ENCODE measurements around the gene MYO1G. TPM values are rescaled to one million over a fixed set of nuclear protein-coding genes. Genes with fewer than 3 reads are reported as not detected.

MYO1G gene
- total and polyA plus RNA-seq, 12 donors = 0.06 to 12.8 (median 3.8) TPM

GRCh38 chr7:44984478-44984758 lies 5.6 kb upstream of the MYO1G start:
- Histone ChIP-seq H3K36me3 (replicated peaks in 1 of 2) (peaks cover 0 to 33% of the 10 kb centered on the region in 2 donors), H3K4me1 (replicated peaks in 1 of 2) (peaks cover 16 to 25% of the 10 kb centered on the region in 2 donors), H3K9me3 (replicated peaks in 1 of 3) (no peaks in the 10 kb centered on the region), H3K27ac (peak overlapping the region in 2 of 5 donors; percentile 7 to 24), H3K4me3 (no peak overlapping the region), H3K27me3 (no peaks in the 10 kb centered on the region)
- TF ChIP-seq POLR2A (IDR thresholded peaks at IDR 0.05) (no peak), CTCF (IDR thresholded peaks at IDR 0.05) (no peak)
- DNase-seq = no peak
- intact Hi-C loops (cut with DNase I) = no loop called here
- WGBS, 4 donors = 55 to 62% (median 60%) methylated on average over 2 to 3 of the region's 3 CpGs

GRCh38 chr7:44983742-44984477 lies 5.1 kb upstream of the MYO1G start:
- peak overlapping the region in 2 of 5 donors; percentile 7 to 24 for H3K27ac ChIP-seq
- H3K27me3 ChIP-seq = no peaks in the 10 kb centered on the region
- intact Hi-C loops (cut with DNase I) = no loop called here
- H3K4me3 ChIP-seq = no peak overlapping the region
- TF ChIP-seq CTCF (IDR thresholded peaks at IDR 0.05) (no peak), POLR2A (IDR thresholded peaks at IDR 0.05) (no peak)
- WGBS, 4 donors = 64 to 77% (median 72%) methylated on average over 5 to 6 of the region's 6 CpGs
- no peak for DNase-seq
- H3K4me1 ChIP-seq (replicated peaks in 1 of 2) = peaks cover 16 to 25% of the 10 kb centered on the region in 2 donors
- H3K9me3 ChIP-seq (replicated peaks in 1 of 3) = no peaks in the 10 kb centered on the region
- peaks cover 0 to 33% of the 10 kb centered on the region in 2 donors for H3K36me3 ChIP-seq (replicated peaks in 1 of 2)

DNA sequence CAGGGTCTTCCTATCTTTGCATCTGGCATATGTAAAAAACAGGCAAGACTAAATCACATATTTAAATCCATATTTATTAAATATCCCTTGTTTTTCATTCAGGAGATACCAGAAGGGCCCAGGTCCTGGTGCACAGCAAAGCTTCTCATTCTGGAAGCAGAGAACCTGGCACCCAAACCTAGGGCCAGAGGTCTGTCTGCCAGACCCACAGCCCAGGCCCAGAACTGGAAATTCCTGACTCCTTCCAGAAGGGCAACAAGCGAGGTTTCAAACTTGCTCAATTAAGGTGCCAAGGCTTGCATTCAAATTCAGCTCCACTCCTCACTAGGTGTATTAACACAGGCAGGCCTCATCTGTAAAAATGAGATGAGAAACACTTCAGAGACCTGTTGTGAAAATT lies 4.2 kb upstream of the MYO1G start:
- intact Hi-C loops (cut with DNase I) = no loop called here
- H3K27ac ChIP-seq = no peak overlapping the region
- WGBS, 4 donors = 86 to 100% (median 94%) methylated on average over 1 of the region's 1 CpG
- H3K36me3 ChIP-seq (replicated peaks in 1 of 2) = peaks cover 0 to 33% of the 10 kb centered on the region in 2 donors
- no peaks in the 10 kb centered on the region for H3K9me3 ChIP-seq (replicated peaks in 1 of 3)
- no peaks in the 10 kb centered on the region for H3K27me3 ChIP-seq
- peaks cover 16 to 24% of the 10 kb centered on the region in 2 donors for H3K4me1 ChIP-seq (replicated peaks in 1 of 2)
- no peak for DNase-seq
- no peak for TF ChIP-seq CTCF (IDR thresholded peaks at IDR 0.05)
- no peak for TF ChIP-seq POLR2A (IDR thresholded peaks at IDR 0.05)
- H3K4me3 ChIP-seq = no peak overlapping the region

GRCh38 chr7:44982535-44982923 lies 3.7 kb upstream of the MYO1G start:
- peaks cover 15 to 22% of the 10 kb centered on the region in 2 donors for H3K4me1 ChIP-seq (replicated peaks in 1 of 2)
- DNase-seq = no peak
- H3K9me3 ChIP-seq (replicated peaks in 1 of 3) = no peaks in the 10 kb centered on the region
- H3K27ac ChIP-seq = no peak overlapping the region
- no peaks in the 10 kb centered on the region for H3K27me3 ChIP-seq
- WGBS, 4 donors = 80 to 100% (median 90%) methylated on average over 1 of the region's 1 CpG
- intact Hi-C loops (cut with DNase I) = no loop called here
- H3K4me3 ChIP-seq = no peak overlapping the region
- H3K36me3 ChIP-seq (replicated peaks in 1 of 2) = peaks cover 0 to 33% of the 10 kb centered on the region in 2 donors
- no peak for TF ChIP-seq POLR2A (IDR thresholded peaks at IDR 0.05)
- no peak for TF ChIP-seq CTCF (IDR thresholded peaks at IDR 0.05)

Measured in adrenal gland (tissue), 12 donors.